ENCODE measurements around the gene RAP1GAP2. TPM values are rescaled to one million over a fixed set of nuclear protein-coding genes. Genes with fewer than 3 reads are reported as not detected.

The RAP1GAP2 gene
- total RNA-seq, 1 experiment from 2014 or later, result 72.8 TPM

DNA sequence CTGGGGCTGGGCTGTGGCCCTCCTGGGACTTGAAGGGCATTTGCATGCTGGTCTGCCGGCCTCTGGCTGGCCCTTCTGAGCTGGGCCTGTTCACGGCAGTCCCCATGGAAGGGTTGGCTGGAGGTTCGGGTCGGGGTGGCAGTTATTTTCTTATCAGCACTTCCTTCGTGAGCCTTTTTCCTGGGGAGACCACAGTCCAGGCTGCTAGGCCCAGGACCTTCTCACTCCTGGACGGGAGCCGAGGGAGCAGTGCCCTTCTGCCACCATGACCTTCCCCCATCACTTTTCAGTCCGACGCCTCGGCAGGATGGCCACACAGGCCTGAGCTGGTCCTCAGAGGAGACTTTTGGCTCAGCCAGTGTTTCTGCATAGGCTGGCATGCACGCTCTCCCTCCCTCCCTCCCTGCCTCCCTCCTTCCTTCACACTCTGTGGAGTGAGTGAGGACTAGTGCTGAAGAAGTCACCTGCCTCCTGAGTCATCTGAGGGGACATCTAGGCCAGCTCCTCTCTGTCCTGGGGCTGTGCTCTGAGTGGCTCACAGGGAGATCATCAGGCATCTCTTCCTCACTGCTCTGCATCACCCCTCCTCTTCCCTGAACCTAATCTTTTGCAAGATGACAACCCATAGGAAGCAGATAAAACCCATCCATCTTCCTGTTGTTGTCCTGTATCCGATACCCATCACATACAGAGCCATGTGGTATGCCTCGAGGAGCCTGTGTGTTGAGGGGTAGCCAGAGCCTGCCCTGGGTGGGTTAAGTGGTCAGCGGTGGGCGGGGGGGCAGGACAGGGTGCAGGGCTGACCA, 109.7 kb downstream of the RAP1GAP2 start (continued):
- TF ChIP-seq, protein P1, sequence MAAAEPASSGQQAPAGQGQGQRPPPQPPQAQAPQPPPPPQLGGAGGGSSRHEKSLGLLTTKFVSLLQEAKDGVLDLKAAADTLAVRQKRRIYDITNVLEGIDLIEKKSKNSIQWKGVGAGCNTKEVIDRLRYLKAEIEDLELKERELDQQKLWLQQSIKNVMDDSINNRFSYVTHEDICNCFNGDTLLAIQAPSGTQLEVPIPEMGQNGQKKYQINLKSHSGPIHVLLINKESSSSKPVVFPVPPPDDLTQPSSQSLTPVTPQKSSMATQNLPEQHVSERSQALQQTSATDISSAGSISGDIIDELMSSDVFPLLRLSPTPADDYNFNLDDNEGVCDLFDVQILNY (CRISPR knock-in tag; IDR thresholded peaks at IDR 0.05), result no peak
- TF ChIP-seq CBFB (CRISPR knock-in tag; IDR thresholded peaks at IDR 0.05; ENCODE audit: low read depth) (no peak), ZNF423 (CRISPR knock-in tag; IDR thresholded peaks at IDR 0.05) (no peak), GRHL2 (CRISPR knock-in tag; IDR thresholded peaks at IDR 0.05; ENCODE audit: insufficient replicate concordance, severe bottlenecking) (no peak), FOXK1 (CRISPR knock-in tag; IDR thresholded peaks at IDR 0.05) (no peak), SP1 (CRISPR knock-in tag; conservative IDR thresholded peaks at IDR 0.05) (no peak)
- TF ChIP-seq, protein P2, sequence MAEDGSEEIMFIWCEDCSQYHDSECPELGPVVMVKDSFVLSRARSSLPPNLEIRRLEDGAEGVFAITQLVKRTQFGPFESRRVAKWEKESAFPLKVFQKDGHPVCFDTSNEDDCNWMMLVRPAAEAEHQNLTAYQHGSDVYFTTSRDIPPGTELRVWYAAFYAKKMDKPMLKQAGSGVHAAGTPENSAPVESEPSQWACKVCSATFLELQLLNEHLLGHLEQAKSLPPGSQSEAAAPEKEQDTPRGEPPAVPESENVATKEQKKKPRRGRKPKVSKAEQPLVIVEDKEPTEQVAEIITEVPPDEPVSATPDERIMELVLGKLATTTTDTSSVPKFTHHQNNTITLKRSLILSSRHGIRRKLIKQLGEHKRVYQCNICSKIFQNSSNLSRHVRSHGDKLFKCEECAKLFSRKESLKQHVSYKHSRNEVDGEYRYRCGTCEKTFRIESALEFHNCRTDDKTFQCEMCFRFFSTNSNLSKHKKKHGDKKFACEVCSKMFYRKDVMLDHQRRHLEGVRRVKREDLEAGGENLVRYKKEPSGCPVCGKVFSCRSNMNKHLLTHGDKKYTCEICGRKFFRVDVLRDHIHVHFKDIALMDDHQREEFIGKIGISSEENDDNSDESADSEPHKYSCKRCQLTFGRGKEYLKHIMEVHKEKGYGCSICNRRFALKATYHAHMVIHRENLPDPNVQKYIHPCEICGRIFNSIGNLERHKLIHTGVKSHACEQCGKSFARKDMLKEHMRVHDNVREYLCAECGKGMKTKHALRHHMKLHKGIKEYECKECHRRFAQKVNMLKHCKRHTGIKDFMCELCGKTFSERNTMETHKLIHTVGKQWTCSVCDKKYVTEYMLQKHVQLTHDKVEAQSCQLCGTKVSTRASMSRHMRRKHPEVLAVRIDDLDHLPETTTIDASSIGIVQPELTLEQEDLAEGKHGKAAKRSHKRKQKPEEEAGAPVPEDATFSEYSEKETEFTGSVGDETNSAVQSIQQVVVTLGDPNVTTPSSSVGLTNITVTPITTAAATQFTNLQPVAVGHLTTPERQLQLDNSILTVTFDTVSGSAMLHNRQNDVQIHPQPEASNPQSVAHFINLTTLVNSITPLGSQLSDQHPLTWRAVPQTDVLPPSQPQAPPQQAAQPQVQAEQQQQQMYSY (CRISPR knock-in tag; IDR thresholded peaks at IDR 0.05), result no peak

DNA sequence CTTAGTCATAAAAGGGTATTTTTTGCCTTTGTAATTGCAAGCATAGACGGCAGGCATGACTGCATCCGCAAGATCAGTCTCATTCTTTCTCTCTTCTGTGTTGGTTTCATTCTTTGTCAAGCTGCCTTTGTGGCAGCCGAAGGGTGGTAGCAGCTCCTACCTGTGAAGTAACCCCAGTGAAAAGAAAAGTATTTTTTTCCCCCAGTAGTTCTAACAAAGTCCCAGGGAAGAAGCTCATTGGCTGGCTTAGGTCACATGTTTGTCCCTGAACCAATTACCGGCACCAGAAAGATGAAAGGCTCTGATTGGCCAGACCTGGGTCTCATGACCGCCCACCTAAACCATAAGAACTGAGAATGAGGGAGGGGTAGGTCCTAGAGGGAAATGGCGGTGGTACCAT, 110.7 kb downstream of the RAP1GAP2 start:
- peak; percentile 50 for TF ChIP-seq NFYB (CRISPR knock-in tag; conservative IDR thresholded peaks at IDR 0.05; ENCODE audit: low read depth)
- TF ChIP-seq, protein P3, sequence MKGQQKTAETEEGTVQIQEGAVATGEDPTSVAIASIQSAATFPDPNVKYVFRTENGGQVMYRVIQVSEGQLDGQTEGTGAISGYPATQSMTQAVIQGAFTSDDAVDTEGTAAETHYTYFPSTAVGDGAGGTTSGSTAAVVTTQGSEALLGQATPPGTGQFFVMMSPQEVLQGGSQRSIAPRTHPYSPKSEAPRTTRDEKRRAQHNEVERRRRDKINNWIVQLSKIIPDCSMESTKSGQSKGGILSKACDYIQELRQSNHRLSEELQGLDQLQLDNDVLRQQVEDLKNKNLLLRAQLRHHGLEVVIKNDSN (CRISPR knock-in tag; IDR thresholded peaks at IDR 0.05), result peak; percentile 58; the same call in 1 of the 2 replicates
- TF ChIP-seq TEAD1 (CRISPR knock-in tag; IDR thresholded peaks at IDR 0.05), result no peak
- TF ChIP-seq ZNF263 (CRISPR knock-in tag; IDR thresholded peaks at IDR 0.05; ENCODE audit: low read depth), result no peak
- TF ChIP-seq, protein P4, sequence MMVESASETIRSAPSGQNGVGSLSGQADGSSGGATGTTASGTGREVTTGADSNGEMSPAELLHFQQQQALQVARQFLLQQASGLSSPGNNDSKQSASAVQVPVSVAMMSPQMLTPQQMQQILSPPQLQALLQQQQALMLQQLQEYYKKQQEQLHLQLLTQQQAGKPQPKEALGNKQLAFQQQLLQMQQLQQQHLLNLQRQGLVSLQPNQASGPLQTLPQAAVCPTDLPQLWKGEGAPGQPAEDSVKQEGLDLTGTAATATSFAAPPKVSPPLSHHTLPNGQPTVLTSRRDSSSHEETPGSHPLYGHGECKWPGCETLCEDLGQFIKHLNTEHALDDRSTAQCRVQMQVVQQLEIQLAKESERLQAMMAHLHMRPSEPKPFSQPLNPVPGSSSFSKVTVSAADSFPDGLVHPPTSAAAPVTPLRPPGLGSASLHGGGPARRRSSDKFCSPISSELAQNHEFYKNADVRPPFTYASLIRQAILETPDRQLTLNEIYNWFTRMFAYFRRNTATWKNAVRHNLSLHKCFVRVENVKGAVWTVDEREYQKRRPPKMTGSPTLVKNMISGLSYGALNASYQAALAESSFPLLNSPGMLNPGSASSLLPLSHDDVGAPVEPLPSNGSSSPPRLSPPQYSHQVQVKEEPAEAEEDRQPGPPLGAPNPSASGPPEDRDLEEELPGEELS (CRISPR knock-in tag; IDR thresholded peaks at IDR 0.05), result no peak
- TF ChIP-seq FOXJ3 (CRISPR knock-in tag; IDR thresholded peaks at IDR 0.05; ENCODE audit: borderline replicate concordance), result no peak
- no peak for TF ChIP-seq TEAD4 (CRISPR knock-in tag; IDR thresholded peaks at IDR 0.05)
- no peak for TF ChIP-seq NR1H2 (CRISPR knock-in tag; IDR thresholded peaks at IDR 0.05)
- no peak for TF ChIP-seq GTF2I (CRISPR knock-in tag; conservative IDR thresholded peaks at IDR 0.05)
- TF ChIP-seq TP53 (CRISPR knock-in tag; IDR thresholded peaks at IDR 0.05), result no peak
- TF ChIP-seq, protein P5, sequence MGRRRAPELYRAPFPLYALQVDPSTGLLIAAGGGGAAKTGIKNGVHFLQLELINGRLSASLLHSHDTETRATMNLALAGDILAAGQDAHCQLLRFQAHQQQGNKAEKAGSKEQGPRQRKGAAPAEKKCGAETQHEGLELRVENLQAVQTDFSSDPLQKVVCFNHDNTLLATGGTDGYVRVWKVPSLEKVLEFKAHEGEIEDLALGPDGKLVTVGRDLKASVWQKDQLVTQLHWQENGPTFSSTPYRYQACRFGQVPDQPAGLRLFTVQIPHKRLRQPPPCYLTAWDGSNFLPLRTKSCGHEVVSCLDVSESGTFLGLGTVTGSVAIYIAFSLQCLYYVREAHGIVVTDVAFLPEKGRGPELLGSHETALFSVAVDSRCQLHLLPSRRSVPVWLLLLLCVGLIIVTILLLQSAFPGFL (CRISPR knock-in tag; IDR thresholded peaks at IDR 0.05; ENCODE audit: borderline replicate concordance), result no peak
- TF ChIP-seq, protein P6, sequence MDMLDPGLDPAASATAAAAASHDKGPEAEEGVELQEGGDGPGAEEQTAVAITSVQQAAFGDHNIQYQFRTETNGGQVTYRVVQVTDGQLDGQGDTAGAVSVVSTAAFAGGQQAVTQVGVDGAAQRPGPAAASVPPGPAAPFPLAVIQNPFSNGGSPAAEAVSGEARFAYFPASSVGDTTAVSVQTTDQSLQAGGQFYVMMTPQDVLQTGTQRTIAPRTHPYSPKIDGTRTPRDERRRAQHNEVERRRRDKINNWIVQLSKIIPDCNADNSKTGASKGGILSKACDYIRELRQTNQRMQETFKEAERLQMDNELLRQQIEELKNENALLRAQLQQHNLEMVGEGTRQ (CRISPR knock-in tag; IDR thresholded peaks at IDR 0.05), result peak; percentile 78
- TF ChIP-seq NFE2L1 (CRISPR knock-in tag; IDR thresholded peaks at IDR 0.05), result no peak
- TF ChIP-seq ZNF396 (CRISPR knock-in tag; IDR thresholded peaks at IDR 0.05; ENCODE audit: borderline replicate concordance), result no peak
- ATAC-seq (no peak), DNase-seq (ENCODE audit: low spot score) (no peak)
- Mint-ChIP-seq H3K9me3 (peaks cover 9% of the 10 kb centered on the region), H3K27ac (no peak overlapping the region; the same call in 1 of the 2 replicates), H3K27me3 (ENCODE audit: low read depth) (no peaks in the 10 kb centered on the region), H3K36me3 (peaks cover 35% of the 10 kb centered on the region), H3K4me3 (no peak overlapping the region), H3K4me1 (peaks cover 34% of the 10 kb centered on the region)
- ChIA-PET CTCF (interaction anchor here (0.5 to 1.5 kb wide), 4 partner anchors 9 to 74 kb away, joined by 3 to 7 read pairs (median 4); no protein-coding TSS in a partner anchor), POLR2A (no interaction called here)
